Measurements from ENCODE around the gene BBOX1. TPM values are rescaled to one million over a fixed set of nuclear protein-coding genes. Genes with fewer than 3 reads are reported as not detected.

BBOX1 gene
- total and polyA plus RNA-seq, 9 donors: 0.04 to 2.3 (median 0.52) TPM; not detected in 3

DNA sequence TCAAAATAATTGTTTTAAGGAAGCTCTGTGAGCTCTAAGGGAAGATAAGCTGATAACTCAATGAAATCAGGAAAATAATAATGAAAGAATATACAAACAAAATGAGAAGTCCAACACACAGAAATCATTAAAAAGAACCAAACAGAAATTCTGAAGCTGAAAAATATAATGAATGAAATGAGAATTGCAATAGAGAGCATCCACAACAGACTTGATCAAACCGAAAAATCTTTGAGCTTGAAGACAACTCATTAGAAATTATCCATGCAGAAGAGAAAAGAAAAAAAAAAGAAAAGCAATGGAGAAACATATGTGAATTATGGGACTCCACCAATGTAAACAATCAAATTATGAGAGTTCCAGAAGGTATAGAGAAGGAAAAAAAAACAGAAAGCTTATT, 101.0 kb downstream of the BBOX1 start:
- TF ChIP-seq EP300 (IDR thresholded peaks at IDR 0.05): no peak
- no peak for TF ChIP-seq POLR2A (IDR thresholded peaks at IDR 0.05)
- TF ChIP-seq, protein P1, sequence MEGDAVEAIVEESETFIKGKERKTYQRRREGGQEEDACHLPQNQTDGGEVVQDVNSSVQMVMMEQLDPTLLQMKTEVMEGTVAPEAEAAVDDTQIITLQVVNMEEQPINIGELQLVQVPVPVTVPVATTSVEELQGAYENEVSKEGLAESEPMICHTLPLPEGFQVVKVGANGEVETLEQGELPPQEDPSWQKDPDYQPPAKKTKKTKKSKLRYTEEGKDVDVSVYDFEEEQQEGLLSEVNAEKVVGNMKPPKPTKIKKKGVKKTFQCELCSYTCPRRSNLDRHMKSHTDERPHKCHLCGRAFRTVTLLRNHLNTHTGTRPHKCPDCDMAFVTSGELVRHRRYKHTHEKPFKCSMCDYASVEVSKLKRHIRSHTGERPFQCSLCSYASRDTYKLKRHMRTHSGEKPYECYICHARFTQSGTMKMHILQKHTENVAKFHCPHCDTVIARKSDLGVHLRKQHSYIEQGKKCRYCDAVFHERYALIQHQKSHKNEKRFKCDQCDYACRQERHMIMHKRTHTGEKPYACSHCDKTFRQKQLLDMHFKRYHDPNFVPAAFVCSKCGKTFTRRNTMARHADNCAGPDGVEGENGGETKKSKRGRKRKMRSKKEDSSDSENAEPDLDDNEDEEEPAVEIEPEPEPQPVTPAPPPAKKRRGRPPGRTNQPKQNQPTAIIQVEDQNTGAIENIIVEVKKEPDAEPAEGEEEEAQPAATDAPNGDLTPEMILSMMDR (IDR thresholded peaks at IDR 0.05): no peak
- H3K4me1 ChIP-seq (ENCODE audit: insufficient read depth): no peaks in the 10 kb centered on the region
- WGBS, 3 donors: 2 to 95% (median 90%) methylated on average over 1 of the region's 1 CpG
- intact Hi-C loops (cut with DNase I): no loop called here
- H3K36me3 ChIP-seq: no peaks in the 10 kb centered on the region
- H3K4me3 ChIP-seq: no peak overlapping the region
- H3K9me3 ChIP-seq: no peaks in the 10 kb centered on the region
- H3K27ac ChIP-seq: no peak overlapping the region
- DNase-seq: no peak
- no peaks in the 10 kb centered on the region for H3K27me3 ChIP-seq

DNA sequence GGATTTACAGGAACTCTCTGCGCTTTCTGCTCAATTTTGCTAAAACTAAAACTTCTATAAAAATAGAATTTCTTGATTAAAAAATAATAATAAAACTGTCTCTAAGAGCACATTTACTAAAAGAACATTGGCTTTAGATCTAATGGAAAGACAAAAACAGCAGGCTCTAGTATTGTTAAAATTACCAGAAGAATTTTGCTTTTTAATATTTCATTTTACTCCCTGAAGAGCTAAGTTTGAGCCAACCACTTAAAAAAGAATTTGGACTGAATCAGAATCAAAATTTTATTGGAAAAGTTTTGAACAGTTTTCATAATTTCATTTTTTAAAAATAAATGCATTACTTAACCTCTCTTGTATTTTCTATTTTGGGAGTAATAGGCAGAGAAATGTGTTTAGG, 107.3 kb downstream of the BBOX1 start:
- H3K4me1 ChIP-seq (ENCODE audit: insufficient read depth): no peaks in the 10 kb centered on the region
- WGBS, 3 donors: 87 to 95% (median 94%) methylated on average over 1 of the region's 1 CpG
- H3K36me3 ChIP-seq: no peaks in the 10 kb centered on the region
- no peaks in the 10 kb centered on the region for H3K27me3 ChIP-seq
- TF ChIP-seq, protein P1 (IDR thresholded peaks at IDR 0.05): no peak
- no peak for TF ChIP-seq POLR2A (IDR thresholded peaks at IDR 0.05)
- no peak for TF ChIP-seq EP300 (IDR thresholded peaks at IDR 0.05)
- H3K27ac ChIP-seq: no peak overlapping the region
- H3K4me3 ChIP-seq: no peak overlapping the region
- intact Hi-C loops (cut with DNase I): no loop called here
- no peak for DNase-seq
- no peaks in the 10 kb centered on the region for H3K9me3 ChIP-seq

DNA sequence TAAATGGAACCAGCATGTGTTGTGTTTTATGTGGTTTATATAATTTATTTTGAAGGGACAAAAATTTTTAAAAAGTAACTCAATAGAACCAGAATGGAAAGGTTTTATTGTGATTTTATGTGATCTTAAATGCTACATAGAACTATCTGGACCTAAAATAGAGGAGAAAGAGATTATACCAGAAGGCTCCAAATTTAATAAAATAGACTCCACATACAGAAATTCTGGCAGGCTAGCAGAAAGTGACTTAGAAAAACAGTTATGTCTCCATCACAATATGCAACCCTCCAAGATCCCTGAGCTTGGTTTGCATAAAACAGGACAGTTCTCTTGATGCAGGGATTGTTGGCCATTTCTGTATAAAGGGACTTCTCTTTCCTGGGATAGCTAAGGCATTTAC, 107.9 kb downstream of the BBOX1 start:
- intact Hi-C loops (cut with DNase I): no loop called here
- Histone ChIP-seq H3K36me3 (no peaks in the 10 kb centered on the region), H3K4me3 (no peak overlapping the region), H3K27me3 (no peaks in the 10 kb centered on the region), H3K27ac (no peak overlapping the region), H3K4me1 (ENCODE audit: insufficient read depth) (no peaks in the 10 kb centered on the region), H3K9me3 (no peaks in the 10 kb centered on the region)
- DNase-seq: no peak
- TF ChIP-seq POLR2A (IDR thresholded peaks at IDR 0.05) (no peak), EP300 (IDR thresholded peaks at IDR 0.05) (no peak)
- TF ChIP-seq, protein P1 (IDR thresholded peaks at IDR 0.05): no peak

DNA sequence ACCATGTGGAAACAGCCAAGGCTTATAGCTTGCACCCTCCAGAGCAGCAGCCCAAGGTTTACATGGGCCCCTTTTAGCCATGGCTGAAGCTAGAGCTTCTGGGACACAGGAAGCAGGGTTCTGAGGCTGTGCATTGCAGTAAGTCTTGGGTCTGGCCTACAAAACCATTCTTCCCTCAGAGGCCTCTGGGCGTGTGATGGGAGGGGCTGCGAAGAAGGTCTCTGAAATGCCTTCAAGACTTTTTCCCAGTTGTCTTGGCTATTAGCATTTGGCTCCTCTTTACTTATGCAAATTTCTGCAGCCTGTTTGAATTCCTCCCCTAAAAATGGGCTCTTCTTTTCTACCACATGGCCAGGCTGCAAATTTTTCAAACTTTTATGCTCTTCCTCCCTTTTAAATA, 109.5 kb downstream of the BBOX1 start:
- H3K4me1 ChIP-seq (ENCODE audit: insufficient read depth): no peaks in the 10 kb centered on the region
- WGBS, 3 donors: 95 to 100% (median 97%) methylated on average over 2 of the region's 2 CpGs
- intact Hi-C loops (cut with DNase I): no loop called here

DNA sequence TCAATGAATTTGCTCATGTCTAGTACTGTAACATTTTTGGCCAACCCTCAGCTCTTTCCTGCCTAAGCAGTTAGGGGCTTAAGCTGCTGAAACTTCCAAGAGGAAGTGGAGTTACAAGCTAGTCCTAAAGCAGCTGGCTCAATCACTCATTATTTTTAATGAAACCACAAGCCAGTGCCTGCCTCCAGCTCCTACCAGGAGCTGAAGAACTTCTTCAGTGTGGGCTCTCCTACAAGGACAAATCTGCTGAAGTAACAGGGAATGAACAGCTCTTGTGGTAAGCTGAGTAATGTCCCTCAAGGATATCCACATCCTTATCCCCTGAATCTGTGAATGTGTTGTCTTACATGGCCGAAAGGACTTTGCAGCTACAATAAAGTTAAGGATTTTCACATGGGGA, 112.5 kb downstream of the BBOX1 start:
- intact Hi-C loops (cut with DNase I): no loop called here
- no peak for DNase-seq
- Histone ChIP-seq H3K27ac (no peak overlapping the region), H3K4me1 (ENCODE audit: insufficient read depth) (no peaks in the 10 kb centered on the region), H3K9me3 (no peaks in the 10 kb centered on the region), H3K4me3 (no peak overlapping the region), H3K36me3 (no peaks in the 10 kb centered on the region), H3K27me3 (no peaks in the 10 kb centered on the region)
- WGBS, 3 donors: 97 to 100% (median 100%) methylated on average over 1 of the region's 1 CpG
- TF ChIP-seq EP300 (IDR thresholded peaks at IDR 0.05) (no peak), POLR2A (IDR thresholded peaks at IDR 0.05) (no peak)
- TF ChIP-seq, protein P1 (IDR thresholded peaks at IDR 0.05): no peak

More for the DNA sequence above, 109.5 kb downstream of the BBOX1 start:
- Histone ChIP-seq H3K27me3 (no peaks in the 10 kb centered on the region), H3K27ac (no peak overlapping the region), H3K9me3 (no peaks in the 10 kb centered on the region), H3K36me3 (no peaks in the 10 kb centered on the region), H3K4me3 (no peak overlapping the region)
- no peak for DNase-seq
- TF ChIP-seq POLR2A (IDR thresholded peaks at IDR 0.05) (no peak), EP300 (IDR thresholded peaks at IDR 0.05) (no peak)
